GM18498 (cell line): ENCODE measurements around the gene APOBEC3F.
A peak's percentile ranks its signal among the peaks of the same experiment; 100 is the strongest.
"Not testable (repeated sequence)": the region's sequence is repeated elsewhere in the genome, so short reads cannot be mapped to it uniquely, and the experiment has no call there.

Source experiments
- ATAC-seq: cut with Tn5 transposase; IDR thresholded peaks from one replicate; pipeline ENCODE4 v1.9.1; 2021; ENCODE audit warnings: mild to moderate bottlenecking, moderate library complexity; ENCODE audit not compliant: unreplicated experiment

Gene APOBEC3F

GRCh38 chr22:39068033-39068785 is 27.5 kb downstream of the APOBEC3F start:
- no peak for ATAC-seq

- no peak for ATAC-seq
Measured at GRCh38 chr22:39070186-39070585, 29.5 kb downstream of the APOBEC3F start.

GRCh38 chr22:39072581-39072981 is 31.9 kb downstream of the APOBEC3F start:
- ATAC-seq: not testable (repeated sequence)

- no peak for ATAC-seq
Measured at GRCh38 chr22:39073981-39074380, 33.3 kb downstream of the APOBEC3F start.

GRCh38 chr22:39076155-39077025 is 35.7 kb downstream of the APOBEC3F start:
- not testable (repeated sequence) for ATAC-seq

GRCh38 chr22:39077026-39077840 is 36.6 kb downstream of the APOBEC3F start, which contains the start of gene APOBEC3G:
Gene APOBEC3G, plus strand, starts transcription at chr22:39077275. Its CDS starts 87 bp downstream, at chr22:39077362.
- ATAC-seq: peak; percentile 78

- not testable (repeated sequence) for ATAC-seq
Measured at GRCh38 chr22:39077912-39078311, 37.2 kb downstream of the APOBEC3F start.

GRCh38 chr22:39078329-39078728 is 37.7 kb downstream of the APOBEC3F start:
- ATAC-seq: no peak

GRCh38 chr22:39079054-39079637 is 38.5 kb downstream of the APOBEC3F start:
- not testable (repeated sequence) for ATAC-seq

GRCh38 chr22:39080052-39080762 is 39.5 kb downstream of the APOBEC3F start:
- no peak for ATAC-seq

GRCh38 chr22:39081016-39081415 is 40.4 kb downstream of the APOBEC3F start:
- ATAC-seq: no peak

- no peak for ATAC-seq
Measured at GRCh38 chr22:39081598-39081997, 40.9 kb downstream of the APOBEC3F start.

- no peak for ATAC-seq
Measured at GRCh38 chr22:39083212-39084165, 42.8 kb downstream of the APOBEC3F start.

GRCh38 chr22:39084666-39085065 is 44.0 kb downstream of the APOBEC3F start:
- ATAC-seq: no peak

- ATAC-seq: no peak
Measured at GRCh38 chr22:39087098-39087497, 46.4 kb downstream of the APOBEC3F start.

- no peak for ATAC-seq
Measured at GRCh38 chr22:39087881-39088684, 47.4 kb downstream of the APOBEC3F start.

GRCh38 chr22:39088685-39089032 is 48.0 kb downstream of the APOBEC3F start:
- no peak for ATAC-seq

GRCh38 chr22:39089928-39090327 is 49.3 kb downstream of the APOBEC3F start:
- no peak for ATAC-seq
